ENCODE data around the gene PHLDA3.

DNA sequence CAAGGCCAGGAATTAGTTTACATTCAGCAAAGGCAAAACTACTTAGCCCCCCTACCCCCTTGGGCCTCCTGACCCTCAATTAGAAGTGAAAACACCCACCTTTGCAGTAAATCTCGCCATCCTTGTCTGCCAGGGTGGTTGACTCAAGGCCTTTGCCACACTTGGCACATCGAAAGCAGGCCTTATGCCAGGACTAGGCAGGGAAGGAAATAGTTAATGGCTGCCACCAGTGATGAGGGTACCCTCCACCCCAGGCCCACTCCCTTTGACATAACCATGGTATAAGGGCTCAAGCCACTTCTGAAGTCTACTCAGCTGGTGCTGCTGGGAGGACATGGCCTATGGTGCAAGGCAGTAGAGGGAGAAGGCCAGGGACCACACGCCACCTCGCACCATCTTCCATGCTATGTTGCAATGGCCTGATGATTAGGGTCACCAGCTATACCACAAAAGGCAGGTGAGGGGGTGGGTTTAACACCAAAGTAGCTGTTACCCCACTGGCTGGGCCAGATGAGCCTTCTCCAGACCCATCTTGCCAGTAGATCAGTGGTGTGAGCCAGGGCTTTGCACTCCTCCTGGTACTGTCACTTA is 16.3 kb upstream of the PHLDA3 start:
- no peak for TF ChIP-seq CTCF (IDR thresholded peaks at IDR 0.05)
- no peak for TF ChIP-seq EZH2phosphoT487 (IDR thresholded peaks at IDR 0.05)

Data from neural progenitor cell (in vitro differentiated cells).